Endothelial cell (in vitro differentiated cells): ENCODE data around the gene R3HDML. TPM values are rescaled to one million over a fixed set of nuclear protein-coding genes. Genes with fewer than 3 reads are reported as not detected.

Experiments used
- DNase-seq: peaks from one replicate; pipeline ENCODE4 v3.0.0; 2021; ENCODE audit warnings: low spot score
- H3K27ac Mint-ChIP-seq: one replicate; pipeline ENCODE4 v1.8.0; 2021; ENCODE audit warnings: mixed read lengths, inconsistent platforms; ENCODE audit not compliant: unreplicated experiment
- H3K27me3 Mint-ChIP-seq: one replicate; pipeline ENCODE4 v1.8.0; 2021; ENCODE audit warnings: mild to moderate bottlenecking, moderate library complexity, mixed read lengths, inconsistent platforms; ENCODE audit not compliant: unreplicated experiment
- H3K36me3 Mint-ChIP-seq: one replicate; pipeline ENCODE4 v1.8.0; 2021; ENCODE audit warnings: mild to moderate bottlenecking, low read depth, mixed read lengths, inconsistent platforms; ENCODE audit not compliant: unreplicated experiment
- H3K4me1 Mint-ChIP-seq: one replicate; pipeline ENCODE4 v1.8.0; 2021; ENCODE audit warnings: mild to moderate bottlenecking, mixed read lengths, inconsistent platforms; ENCODE audit not compliant: unreplicated experiment
- H3K4me3 Mint-ChIP-seq: one replicate; pipeline ENCODE4 v1.8.0; 2021; ENCODE audit warnings: mild to moderate bottlenecking, mixed read lengths, inconsistent platforms; ENCODE audit not compliant: unreplicated experiment
- H3K9me3 Mint-ChIP-seq: one replicate; pipeline ENCODE4 v1.8.0; 2021; ENCODE audit warnings: mixed read lengths, inconsistent platforms; ENCODE audit not compliant: unreplicated experiment
- CTCF ChIP-seq: fragments of 200-600 bp; sonication (generic); IDR thresholded peaks from one replicate; pipeline ENCODE4 v1.5.0; 2021; ENCODE audit warnings: antibody characterized with exemption; ENCODE audit not compliant: unreplicated experiment
- total RNA-seq: library from RNA; stranded (reverse); fragmentation: NEBNext Ultra II Directional; extraction: Animal tissue kit (Norgen Biotek cat#: 25700); gene quantifications from one replicate; pipeline ENCODE4 v1.2.1, GENCODE V29; 2021; ENCODE audit not compliant: unreplicated experiment

R3HDML gene
- total RNA-seq, 1 donor from 2014 or later, result not detected

GRCh38 chr20:44392776-44393607 lies 56.1 kb downstream of the R3HDML start:
- H3K27ac Mint-ChIP-seq, result no peak overlapping the region
- DNase-seq, result no peak
- no peaks in the 10 kb centered on the region for H3K36me3 Mint-ChIP-seq
- peaks cover 8% of the 10 kb centered on the region for H3K27me3 Mint-ChIP-seq
- no peaks in the 10 kb centered on the region for H3K9me3 Mint-ChIP-seq
- no peak overlapping the region for H3K4me3 Mint-ChIP-seq
- TF ChIP-seq CTCF, result no peak
- H3K4me1 Mint-ChIP-seq, result no peaks in the 10 kb centered on the region

GRCh38 chr20:44393608-44394451 lies 57.0 kb downstream of the R3HDML start:
- Mint-ChIP-seq H3K27me3 (peaks cover 8% of the 10 kb centered on the region), H3K9me3 (no peaks in the 10 kb centered on the region), H3K4me1 (no peaks in the 10 kb centered on the region), H3K4me3 (no peak overlapping the region), H3K27ac (no peak overlapping the region), H3K36me3 (no peaks in the 10 kb centered on the region)
- no peak for TF ChIP-seq CTCF
- DNase-seq, result no peak

- Mint-ChIP-seq H3K36me3 (no peaks in the 10 kb centered on the region), H3K27me3 (peaks cover 7% of the 10 kb centered on the region), H3K27ac (no peak overlapping the region), H3K9me3 (no peaks in the 10 kb centered on the region), H3K4me3 (no peak overlapping the region), H3K4me1 (no peaks in the 10 kb centered on the region)
- no peak for DNase-seq
- no peak for TF ChIP-seq CTCF
These were observed 57.5 kb downstream of the R3HDML start for GRCh38 chr20:44394452-44394701.

- Mint-ChIP-seq H3K27ac (no peak overlapping the region), H3K4me1 (no peaks in the 10 kb centered on the region), H3K36me3 (no peaks in the 10 kb centered on the region), H3K9me3 (no peaks in the 10 kb centered on the region), H3K27me3 (peaks cover 3% of the 10 kb centered on the region), H3K4me3 (no peak overlapping the region)
- DNase-seq, result no peak
- TF ChIP-seq CTCF, result no peak
These were observed 58.0 kb downstream of the R3HDML start for GRCh38 chr20:44394702-44395460.
